ENCODE data around the gene GATC.
A peak's percentile ranks its signal among the peaks of the same experiment; 100 is the strongest.

The GATC gene, protein sequence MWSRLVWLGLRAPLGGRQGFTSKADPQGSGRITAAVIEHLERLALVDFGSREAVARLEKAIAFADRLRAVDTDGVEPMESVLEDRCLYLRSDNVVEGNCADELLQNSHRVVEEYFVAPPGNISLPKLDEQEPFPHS

DNA sequence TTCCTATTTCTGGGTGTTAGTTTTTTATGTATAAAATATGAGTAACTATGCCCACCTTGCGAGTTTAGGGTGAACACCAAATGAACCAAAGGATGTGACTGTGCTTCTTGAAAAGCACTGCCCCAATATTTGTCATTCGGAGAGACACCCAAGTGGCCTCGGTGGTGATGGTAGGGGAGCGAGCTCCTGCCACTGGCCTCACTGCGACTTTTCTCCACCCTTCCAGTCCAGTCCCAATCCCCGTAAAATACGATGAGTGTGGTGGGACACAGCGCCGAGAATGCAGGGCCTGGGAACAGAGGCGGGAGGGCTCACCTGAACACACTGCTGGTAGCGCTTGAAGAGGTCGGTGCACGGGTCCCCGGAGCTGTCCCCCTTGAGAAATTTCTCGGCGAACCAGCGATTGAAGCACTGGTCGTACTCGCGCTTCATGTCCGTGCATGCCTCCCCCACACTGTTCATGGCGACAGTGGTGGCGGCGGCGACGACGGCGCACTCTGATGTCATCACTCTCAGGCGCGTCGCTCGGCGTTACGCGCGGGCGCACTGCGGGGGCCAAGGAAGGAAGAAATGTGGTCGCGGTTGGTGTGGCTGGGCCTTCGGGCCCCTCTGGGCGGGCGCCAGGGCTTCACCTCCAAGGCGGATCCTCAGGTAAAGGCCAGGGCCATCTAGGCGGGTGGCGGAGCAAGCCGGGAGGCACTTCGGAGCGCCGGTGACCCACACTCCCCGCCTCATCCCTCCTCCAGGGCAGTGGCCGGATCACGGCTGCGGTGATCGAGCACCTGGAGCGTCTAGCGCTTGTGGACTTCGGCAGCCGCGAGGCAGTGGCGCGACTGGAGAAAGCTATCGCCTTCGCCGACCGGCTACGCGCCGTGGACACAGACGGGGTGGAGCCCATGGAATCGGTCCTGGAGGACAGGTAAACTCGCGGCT lies at the start of gene GATC, which contains the start of gene TRIAP1:
Gene GATC, plus strand, starts transcription at position 534 of the 933 bp plus-strand sequence. Its CDS starts 37 bp downstream, at position 571.
Gene TRIAP1, minus strand, starts transcription at position 474 of the 933 bp plus-strand sequence. Its CDS starts 12 bp downstream, at position 462.
- DNase-seq (ENCODE audit: low read depth in 2 of 2) = peak; percentile 76 to 84

DNA sequence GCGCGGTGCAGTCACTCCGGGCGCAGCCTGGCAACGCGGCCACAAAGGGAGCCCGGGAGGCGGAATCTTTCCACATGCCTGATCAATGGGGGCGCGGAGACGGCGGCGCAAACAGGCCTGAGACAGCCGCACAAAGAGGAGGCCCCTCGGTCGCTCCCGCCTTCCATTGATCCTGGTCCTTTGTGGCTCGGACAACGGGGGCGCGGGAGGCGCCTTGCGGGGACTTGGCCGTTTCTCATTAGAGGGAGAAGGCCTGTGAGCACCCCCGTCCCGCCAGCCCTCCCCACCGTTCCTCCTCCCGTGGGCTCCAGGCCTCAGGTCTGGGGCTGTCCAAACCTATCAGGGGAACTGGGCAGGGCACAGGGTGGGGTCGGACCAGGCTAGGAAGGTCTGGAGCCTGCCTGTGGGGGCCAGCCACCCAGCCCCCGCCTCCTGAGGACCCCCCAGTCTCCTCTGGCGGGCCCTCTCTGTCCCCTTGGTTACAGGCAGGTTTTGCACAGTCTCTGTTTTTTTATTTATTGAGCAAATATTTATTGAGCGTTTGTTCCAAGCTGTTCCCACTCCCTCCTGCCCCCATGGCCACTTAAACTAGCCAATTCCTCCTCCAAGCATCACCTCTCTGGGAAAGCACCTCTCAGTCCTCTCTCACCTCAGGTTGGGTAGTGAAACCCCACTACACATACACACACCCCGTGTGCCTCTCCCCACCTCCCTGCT lies 48.3 kb upstream of the GATC start:
- no peak for DNase-seq (ENCODE audit: low read depth in 2 of 2)

DNA sequence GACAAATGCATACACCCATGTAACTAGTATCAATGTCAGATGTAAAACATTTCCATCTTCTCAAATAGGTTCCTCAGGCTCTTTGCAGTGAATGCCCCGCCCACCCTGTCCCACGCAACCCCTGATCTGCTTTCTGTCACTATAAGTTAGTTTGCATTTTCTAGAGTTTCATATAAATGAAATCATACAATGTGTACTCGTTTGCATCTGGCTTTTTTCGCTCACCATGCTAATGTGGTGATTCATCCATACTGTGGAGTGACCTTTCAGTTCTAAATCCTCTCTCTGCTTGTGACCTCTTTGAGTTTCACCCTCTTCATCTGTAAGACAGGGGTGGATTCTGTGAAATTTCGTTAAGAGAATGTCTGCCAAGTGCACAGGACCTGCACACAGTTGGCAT lies 46.7 kb upstream of the GATC start:
- DNase-seq (ENCODE audit: low read depth in 2 of 2) = no peak

DNA sequence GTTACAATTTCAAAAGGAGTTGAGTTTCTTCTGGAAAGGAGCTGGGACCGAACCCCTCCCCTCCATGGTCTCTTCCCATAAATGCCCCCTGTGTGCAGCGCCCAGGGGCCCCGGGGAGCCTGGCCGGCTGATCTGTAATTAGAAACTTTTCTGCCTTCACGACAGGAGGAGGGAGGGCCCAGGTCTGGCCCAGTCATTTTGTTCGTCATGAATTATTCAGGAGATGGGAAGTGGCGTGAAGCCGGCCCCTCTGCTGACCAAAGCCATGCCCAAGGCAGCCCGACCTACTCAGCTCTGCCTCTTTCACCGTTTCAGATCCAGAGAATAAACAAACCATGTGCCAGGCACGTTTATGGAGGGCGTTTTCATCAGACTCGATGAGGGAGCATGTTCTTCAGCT lies 44.0 kb upstream of the GATC start:
- DNase-seq (ENCODE audit: low read depth in 2 of 2) = no peak

DNA sequence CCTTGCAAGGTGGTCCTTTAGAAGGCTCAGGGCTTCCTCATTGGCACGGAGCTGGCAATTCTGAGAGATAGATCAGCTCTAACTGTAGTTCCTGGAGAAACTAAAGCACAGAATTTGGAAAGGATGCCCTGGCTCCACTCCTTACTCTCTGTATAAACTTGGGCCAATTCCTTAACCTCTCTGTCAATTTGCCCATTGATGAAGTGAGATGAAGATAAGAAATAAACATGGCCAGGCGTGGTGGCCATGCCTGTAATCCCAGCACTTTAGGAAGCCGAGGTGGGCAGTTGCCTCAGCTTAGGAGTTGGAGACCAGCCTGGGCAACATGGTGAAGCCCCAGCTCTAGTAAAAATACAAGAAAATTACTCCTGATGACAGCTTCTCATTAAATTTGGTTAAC lies 42.4 kb upstream of the GATC start:
- DNase-seq (ENCODE audit: low read depth in 2 of 2) = no peak

DNA sequence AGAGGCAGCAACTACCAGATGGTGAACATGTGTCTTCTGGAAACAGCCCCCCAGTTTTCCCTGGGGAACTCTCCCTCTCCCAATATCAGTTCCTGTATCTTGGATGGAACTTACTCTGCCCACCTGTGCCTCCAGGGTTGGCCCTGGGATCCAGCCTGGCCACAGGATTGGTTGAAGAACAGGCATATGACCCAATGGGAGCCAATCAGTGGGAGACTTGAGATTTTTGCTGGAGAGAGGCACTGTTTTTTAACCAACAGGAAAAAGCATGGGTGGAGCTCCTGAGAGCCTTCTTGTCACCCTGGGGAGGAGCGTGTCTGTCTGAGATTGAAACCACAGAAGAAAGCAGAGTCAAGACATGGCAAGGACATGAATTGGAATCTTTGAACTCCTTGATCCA lies 42.0 kb upstream of the GATC start:
- DNase-seq (ENCODE audit: low read depth in 2 of 2) = no peak

DNA sequence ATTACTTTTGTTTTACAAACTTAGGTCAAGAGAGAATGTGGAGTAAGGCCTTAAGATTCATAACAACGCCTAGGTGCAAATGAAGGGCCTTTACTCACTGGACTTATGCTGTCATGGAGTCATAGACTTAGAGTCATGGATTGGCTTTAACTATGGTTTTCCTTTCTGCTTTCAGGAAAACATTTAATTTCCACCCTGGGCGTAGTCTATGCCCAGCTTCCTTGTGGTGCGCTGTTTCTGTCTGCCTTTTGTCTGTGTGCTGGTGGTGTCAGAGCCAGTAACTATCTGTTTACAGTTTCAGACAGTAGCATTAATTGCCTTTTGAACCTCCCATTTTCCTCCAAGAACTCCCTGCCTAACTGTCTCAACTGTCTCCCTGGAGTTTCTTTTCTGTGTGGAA lies 40.2 kb upstream of the GATC start:
- no peak for DNase-seq (ENCODE audit: low read depth in 2 of 2)

DNA sequence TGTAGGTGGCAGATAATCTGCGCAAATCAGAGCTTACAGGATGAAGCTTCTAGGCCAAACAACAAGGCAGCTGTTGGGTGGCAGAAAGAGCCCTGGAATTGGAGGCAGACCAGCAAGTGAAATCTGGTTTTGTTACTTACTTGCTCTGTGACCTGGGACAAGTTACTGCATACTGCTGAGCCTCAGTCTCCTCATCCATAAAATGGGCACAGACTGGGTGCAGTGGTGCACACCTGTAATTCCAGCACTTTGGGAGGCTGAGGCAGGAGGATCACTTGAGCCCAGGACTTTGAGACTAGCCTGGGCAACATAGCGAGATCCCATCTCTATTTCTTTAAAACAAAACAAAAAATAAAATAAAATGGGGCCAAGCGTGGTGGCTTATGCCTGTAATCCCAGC lies 39.7 kb upstream of the GATC start:
- DNase-seq (ENCODE audit: low read depth in 2 of 2) = no peak

DNA sequence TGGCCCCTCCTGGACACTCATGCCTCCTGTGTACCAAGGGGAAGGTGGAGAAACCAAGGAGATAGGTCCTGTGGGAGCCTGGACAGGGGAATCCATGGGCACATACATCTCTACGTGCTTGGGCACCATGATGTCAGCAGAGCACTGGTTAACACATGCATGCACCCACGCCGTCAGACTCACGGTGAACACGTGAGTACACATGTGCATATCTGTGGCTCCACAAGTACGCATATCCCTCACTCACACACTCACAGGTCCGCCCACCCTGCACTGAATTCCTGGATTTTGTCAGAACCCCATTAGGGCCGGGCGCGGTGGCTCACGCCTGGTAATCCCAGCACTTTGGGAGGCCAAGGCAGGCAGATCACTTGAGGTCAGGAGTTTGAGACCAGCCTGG lies 37.5 kb upstream of the GATC start:
- DNase-seq (ENCODE audit: low read depth in 2 of 2) = no peak

DNA sequence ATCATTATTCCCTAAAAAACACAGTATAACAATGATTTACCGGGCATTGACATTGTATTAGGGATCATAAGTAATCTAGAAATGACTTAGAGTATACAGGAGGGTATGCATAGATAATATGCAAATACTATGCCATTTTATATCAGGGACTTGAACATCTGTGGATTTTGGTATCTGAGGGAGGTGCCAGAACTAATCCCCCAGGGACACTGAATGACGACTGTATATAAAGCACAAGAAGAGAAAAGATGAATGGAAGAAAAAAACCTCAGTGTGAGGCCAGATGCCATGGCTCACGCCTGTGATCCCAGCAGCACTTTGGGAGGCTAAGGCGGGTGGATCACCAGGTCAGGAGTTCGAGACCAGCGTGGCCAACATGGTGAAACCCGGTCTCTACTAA lies 33.8 kb upstream of the GATC start:
- DNase-seq (ENCODE audit: low read depth in 2 of 2) = no peak

DNA sequence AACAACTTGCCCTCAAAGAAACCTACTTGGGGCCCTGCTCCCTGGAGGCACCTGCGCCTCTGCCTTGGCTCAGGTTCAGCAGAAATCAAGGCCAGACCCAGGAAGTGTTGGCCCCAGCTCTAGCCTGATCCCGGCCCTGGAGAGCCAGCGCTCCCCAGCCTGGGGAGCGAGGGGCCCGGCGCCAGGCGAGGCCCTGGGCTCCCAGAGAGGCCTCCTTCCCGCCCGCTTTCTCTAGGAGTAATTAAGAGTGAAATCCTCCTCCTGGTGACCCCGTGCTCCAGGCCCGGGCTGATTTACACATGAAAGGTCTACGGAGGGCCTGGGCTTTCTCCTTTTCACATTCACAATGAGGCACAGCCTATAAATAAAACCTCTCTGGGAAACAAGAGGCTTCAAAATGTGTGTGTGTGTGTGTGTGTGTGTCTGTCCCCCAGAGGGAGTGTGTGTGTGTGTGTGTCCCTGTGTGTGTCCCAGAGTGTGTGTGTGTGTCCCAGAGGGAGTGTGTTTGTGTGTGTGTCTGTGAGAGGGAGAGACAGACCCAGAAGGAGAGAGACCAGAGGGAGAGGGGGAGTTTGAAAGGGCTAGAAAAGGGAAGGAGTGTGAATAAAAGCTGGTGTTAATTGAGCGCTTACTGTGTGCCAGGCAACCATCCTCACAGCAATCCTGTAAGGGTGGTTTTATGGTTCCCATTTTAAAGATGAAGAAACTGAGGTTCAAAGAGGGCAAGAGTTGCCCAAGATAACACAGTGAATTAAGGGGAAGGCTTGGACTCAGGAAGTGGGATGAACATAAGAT lies 32.1 kb upstream of the GATC start:
- no peak for DNase-seq (ENCODE audit: low read depth in 2 of 2)

DNA sequence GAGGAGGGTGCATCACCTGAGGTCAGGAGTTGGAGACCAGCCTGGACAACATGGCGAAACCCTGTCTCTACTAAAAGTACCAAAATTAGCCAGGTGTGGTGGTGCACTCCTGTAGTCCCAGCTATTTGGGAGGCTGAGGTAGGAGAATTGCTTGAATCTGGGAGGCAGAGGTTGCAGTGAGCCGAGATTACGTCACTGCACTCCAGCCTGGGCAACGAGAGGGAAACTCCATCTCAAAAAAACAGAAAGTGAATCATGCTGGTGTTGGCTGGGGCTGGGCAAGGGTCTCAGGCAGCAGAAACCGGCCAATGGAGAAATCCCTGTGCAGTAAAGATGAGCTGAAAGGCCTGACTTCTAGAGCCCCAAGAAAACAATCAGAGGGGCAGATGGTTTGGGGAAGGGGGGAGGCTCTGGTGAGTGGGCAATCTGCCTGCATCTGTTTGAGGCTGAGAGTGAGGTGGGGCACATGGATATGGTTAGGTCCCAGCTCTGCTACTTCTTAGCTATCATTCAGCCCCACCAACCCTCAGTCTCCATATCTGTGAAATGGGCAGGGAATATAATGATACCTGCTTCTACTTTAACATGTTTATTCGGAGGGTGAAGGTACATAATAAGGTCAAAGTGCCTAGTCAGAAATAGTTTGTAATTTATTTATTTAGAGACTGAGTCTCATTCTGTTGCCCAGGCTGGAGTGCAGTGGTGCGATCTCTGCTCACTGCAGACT lies 29.6 kb upstream of the GATC start:
- DNase-seq (ENCODE audit: low read depth in 2 of 2) = no peak

DNA sequence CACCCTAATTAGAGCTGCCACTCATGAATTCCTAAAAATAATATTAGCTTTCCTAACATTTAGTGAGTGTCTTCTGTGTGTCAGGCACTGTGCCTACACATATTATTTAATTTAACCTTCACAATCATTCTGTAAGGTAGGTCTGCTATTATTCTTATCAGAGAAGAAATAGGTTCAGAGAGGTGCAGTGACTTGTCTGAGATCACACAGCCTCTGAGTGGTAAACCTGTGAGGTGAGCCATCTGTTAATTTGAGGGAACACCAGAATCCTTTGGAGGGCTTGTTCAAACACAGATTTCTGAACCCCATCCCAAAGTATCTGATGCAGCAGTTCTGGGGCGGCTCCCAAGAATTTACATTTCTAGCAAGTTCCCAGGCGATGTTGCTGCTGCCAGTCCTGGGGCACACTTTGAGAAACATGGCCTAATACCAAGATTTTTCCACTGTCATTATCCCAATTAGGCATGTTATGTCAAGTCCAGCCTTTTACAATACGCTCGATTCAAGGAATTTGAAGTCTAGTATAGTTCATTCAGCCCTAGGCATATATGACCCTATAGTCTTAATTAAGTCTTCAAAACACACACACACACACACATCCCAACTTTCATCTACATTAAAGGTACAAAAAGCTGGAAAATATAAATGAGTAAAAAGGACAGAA lies 28.2 kb upstream of the GATC start:
- DNase-seq (ENCODE audit: low read depth in 2 of 2) = no peak

DNA sequence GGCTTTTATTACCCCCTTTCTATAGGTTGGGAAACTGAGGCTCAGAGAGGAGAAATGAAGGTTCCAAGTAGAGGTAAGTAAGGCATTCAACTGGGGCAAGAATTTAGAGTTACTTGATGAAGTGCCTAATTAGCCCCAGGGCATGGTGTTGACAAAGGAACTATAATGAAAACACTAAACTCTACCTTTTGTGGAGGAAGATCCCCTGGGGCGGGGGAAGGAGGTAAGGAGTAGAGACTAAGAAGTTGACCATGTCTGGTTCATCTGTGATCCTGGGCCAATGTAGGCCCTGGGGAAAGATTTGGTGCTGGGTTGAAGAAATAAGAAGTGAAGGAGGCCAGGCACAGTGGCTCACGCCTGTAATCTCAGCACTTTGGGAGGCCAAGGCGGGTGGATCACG lies 24.5 kb upstream of the GATC start:
- no peak for DNase-seq (ENCODE audit: low read depth in 2 of 2)

DNA sequence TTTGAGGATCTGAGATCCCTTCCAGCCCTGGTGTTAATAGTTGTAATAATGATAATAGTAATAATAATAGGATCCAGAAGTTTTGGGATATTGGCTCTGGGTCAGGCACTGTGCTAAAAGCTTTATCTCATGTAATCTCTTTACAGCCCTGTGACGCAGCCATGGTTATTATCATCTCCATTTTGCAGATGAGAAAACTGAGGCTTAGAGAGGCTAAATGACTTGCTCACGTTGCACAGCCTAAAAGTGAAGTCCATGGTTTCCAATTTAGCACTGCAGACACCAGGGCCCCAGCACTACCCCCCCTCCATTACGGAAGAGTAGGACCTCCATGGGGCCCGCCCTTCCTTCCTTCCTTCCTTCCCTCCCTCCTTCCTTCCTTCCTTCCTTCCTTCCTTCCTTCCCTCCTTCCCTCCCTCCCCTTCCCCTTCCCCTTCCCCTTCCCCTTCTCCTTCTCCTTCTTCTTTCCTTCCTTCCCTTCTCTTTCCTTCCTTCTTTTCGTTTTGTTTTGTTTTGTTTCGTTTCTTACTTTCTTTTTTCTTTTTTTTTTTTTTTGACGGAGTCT lies 23.3 kb upstream of the GATC start:
- DNase-seq (ENCODE audit: low read depth in 2 of 2) = no peak

DNA sequence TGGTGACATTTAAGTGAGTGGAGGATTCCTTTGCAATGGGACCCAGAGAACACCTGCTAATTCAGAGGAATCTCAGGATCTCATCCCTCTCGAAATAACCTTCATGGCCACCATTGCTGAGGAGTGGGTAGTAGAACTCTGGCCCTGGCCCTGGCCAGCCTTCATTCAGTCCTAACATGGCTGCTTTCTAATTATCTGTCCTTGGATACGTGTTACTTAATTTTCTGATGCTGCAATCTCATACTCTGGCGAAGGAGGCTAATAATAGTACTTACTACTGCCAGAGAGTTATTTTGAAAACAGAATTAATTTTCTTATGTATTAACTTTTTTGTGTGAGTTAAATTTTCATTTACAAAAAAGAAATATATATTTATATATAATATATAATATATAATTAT lies 20.4 kb upstream of the GATC start:
- no peak for DNase-seq (ENCODE audit: low read depth in 2 of 2)

DNA sequence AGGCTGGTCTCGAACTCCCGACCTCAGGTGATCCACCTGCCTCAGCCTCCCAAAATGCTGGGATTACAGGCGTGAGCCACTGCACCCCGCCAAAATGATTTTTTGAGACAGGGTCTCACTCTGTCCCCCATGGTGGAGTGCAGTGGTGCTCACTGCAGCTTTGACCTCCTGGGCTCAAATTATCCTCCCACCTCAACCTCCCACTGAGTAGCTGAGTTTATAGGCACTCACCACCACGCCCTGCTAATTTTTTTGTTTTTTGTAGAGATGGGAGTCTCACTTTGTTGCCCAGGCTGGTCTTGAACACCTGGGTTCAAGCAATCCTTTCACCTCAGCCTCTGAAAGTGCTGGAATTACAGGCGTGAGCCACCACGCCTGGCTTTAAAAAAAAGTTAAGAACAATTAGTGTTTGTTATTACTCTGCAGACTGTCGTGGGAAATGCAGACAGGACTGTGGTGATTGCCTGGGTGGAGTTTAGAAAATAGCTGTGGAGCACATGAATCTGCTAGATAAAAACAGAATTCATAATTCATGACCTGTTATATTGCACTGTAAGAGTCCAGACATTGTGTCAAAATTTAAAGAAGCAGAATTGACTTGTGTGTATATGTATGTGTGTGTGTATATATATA lies 17.5 kb upstream of the GATC start:
- no peak for DNase-seq (ENCODE audit: low read depth in 2 of 2)

DNA sequence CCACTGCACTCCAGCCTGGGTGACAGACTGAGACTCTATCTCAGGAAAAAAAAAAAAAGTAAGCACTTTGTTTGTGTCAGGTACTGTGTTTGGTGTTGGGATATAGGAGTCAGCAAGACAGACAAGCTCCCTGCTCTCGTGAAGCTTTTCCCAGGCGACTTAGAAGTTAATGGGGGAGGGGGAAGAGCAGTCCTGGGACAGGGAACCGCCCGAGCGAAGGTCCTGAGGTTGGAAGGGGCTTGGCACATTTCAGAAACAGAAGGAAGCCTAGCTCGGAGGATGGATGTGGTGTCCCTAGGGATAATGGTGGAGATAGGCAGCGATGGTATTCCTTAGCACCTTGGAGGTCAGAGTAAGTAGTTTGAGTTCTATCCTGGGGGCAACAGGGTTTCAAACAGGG lies 16.9 kb upstream of the GATC start:
- no peak for DNase-seq (ENCODE audit: low read depth in 2 of 2)

DNA sequence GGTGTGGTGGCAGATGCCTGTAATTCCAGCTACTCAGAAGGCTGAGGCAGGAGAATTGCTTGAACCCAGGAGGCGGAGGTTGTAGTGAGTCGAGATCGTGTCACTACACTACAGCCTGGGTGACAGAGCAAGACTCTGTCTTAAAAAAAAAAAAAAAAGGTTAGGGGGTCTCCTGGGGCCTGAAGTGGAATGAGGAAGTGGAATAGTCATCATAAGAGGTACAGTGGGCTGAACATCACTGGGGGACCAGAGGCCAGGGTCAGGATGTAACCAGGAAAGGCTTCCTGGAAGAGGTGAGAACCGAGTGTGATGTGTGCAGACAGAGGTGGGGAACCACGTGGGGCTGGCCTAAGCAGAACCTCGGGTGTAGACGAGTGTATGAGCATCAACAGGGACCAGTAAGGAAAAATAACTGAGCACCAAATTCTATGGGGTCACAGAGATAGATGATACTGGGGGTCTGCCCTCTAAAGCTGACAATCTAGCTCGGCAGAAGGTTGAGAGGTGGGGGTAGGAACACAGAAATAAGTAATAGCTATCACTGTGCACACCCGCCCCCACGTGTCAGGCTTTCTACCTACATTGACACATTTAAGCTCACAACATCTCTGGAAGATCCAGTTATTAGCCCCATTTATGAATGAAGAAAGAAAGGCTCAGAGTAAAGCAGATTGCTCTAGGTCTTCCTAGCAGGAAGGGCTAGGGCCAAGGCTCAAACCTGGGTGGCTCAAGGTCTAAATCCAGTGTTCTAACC lies 13.3 kb upstream of the GATC start:
- DNase-seq (ENCODE audit: low read depth in 2 of 2) = no peak
